DOHH2 (cell line): ENCODE measurements around the gene PROKR2.

ENCODE experiments used
- H3F3A ChIP-seq: fragments of 200-600 bp; sonication (generic), shearing (Covaris generic); 2 replicates; pipeline ENCODE4 v1.6.0; 2016; ENCODE audit warnings: antibody characterized with exemption, mild to moderate bottlenecking; ENCODE audit not compliant: control insufficient read depth, insufficient read depth
- H3K27ac ChIP-seq: fragments of 200-600 bp; sonication (generic); 2 replicates; pipeline ENCODE4 v1.5.1; 2014; ENCODE audit warnings: low read depth, mild to moderate bottlenecking, low read length, moderate library complexity
- H3K27me3 ChIP-seq: fragments of 200-600 bp; sonication (generic); 2 replicates; pipeline ENCODE4 v1.6.1; 2014; ENCODE audit warnings: mild to moderate bottlenecking, low read length, mixed read lengths; ENCODE audit not compliant: control insufficient read depth
- H3K36me3 ChIP-seq: fragments of 200-600 bp; sonication (generic); 2 replicates; pipeline ENCODE4 v1.6.1; 2014; ENCODE audit warnings: mild to moderate bottlenecking, low read length, moderate library complexity, mixed read lengths; ENCODE audit not compliant: control insufficient read depth
- H3K4me1 ChIP-seq: fragments of 200-600 bp; sonication (generic); 2 replicates; pipeline ENCODE4 v1.6.1; 2014; ENCODE audit warnings: mild to moderate bottlenecking, low read length, mixed read lengths; ENCODE audit not compliant: control insufficient read depth
- H3K4me2 ChIP-seq: fragments of 200-600 bp; sonication (generic); 2 replicates; pipeline ENCODE4 v1.6.0; 2014; ENCODE audit warnings: mild to moderate bottlenecking, low read length, moderate library complexity
- H3K4me3 ChIP-seq: fragments of 200-600 bp; sonication (generic); 2 replicates; pipeline ENCODE4 v1.5.1; 2014; ENCODE audit warnings: mild to moderate bottlenecking, low read length, mixed read lengths
- H3K79me2 ChIP-seq: fragments of 200-600 bp; sonication (generic); 2 replicates; pipeline ENCODE4 v1.6.1; 2014; ENCODE audit warnings: mild to moderate bottlenecking, low read length, mixed read lengths; ENCODE audit not compliant: control insufficient read depth
- H3K9me2 ChIP-seq: fragments of 200-600 bp; sonication (generic); replicated peaks from 2 replicates; pipeline ENCODE4 v1.6.1; 2014; ENCODE audit warnings: mild to moderate bottlenecking, low read length, mixed read lengths; ENCODE audit not compliant: control insufficient read depth
- H3K9me3 ChIP-seq: fragments of 200-600 bp; sonication (generic); 2 replicates; pipeline ENCODE4 v1.6.1; 2014; ENCODE audit warnings: antibody characterized with exemption, low read length, mixed read lengths; ENCODE audit not compliant: control insufficient read depth, insufficient read depth
- H4K20me1 ChIP-seq: fragments of 200-600 bp; sonication (generic); 2 replicates; pipeline ENCODE4 v1.6.0; 2014; ENCODE audit warnings: low read depth, mild to moderate bottlenecking, antibody characterized with exemption, low read length, moderate library complexity; ENCODE audit not compliant: control insufficient read depth, insufficient read depth
- CTCF ChIP-seq: fragments of 200-600 bp; sonication (generic); IDR thresholded peaks from one replicate; pipeline ENCODE4 v1.5.1; 2014; ENCODE audit warnings: antibody characterized with exemption, mild to moderate bottlenecking, low read depth, low read length; ENCODE audit not compliant: poor library complexity, severe bottlenecking
- EZH2phosphoT487 ChIP-seq: fragments of 200-600 bp; sonication (generic); IDR thresholded peaks from 2 replicates; pipeline ENCODE4 v1.6.1; 2017; ENCODE audit warnings: borderline replicate concordance, mild to moderate bottlenecking, antibody characterized with exemption, low read length, moderate library complexity, mixed read lengths

Gene PROKR2

GRCh38 chr20:5349448-5349847 is 32.7 kb upstream of the PROKR2 start:
- Histone ChIP-seq H3F3A (no peaks in the 10 kb centered on the region), H3K79me2 (no peaks in the 10 kb centered on the region), H3K9me2 (no peaks in the 10 kb centered on the region), H3K36me3 (no peaks in the 10 kb centered on the region), H3K27ac (no peak overlapping the region), H4K20me1 (no peaks in the 10 kb centered on the region), H3K4me2 (no peak overlapping the region), H3K4me1 (no peaks in the 10 kb centered on the region), H3K9me3 (no peaks in the 10 kb centered on the region), H3K27me3 (no peaks in the 10 kb centered on the region; the same call in 1 of the 2 replicates), H3K4me3 (no peak overlapping the region)
- TF ChIP-seq CTCF (no peak), EZH2phosphoT487 (no peak)

GRCh38 chr20:5342021-5342420 is 25.3 kb upstream of the PROKR2 start:
- no peaks in the 10 kb centered on the region for H3K36me3 ChIP-seq
- H3K79me2 ChIP-seq = no peaks in the 10 kb centered on the region
- TF ChIP-seq EZH2phosphoT487 (no peak), CTCF (no peak)
- H3K27ac ChIP-seq = no peak overlapping the region
- no peaks in the 10 kb centered on the region for H3K9me2 ChIP-seq
- H3F3A ChIP-seq = no peaks in the 10 kb centered on the region
- no peaks in the 10 kb centered on the region for H3K4me1 ChIP-seq
- H3K4me2 ChIP-seq = no peak overlapping the region
- no peaks in the 10 kb centered on the region for H4K20me1 ChIP-seq
- H3K4me3 ChIP-seq = no peak overlapping the region
- H3K9me3 ChIP-seq = no peaks in the 10 kb centered on the region
- H3K27me3 ChIP-seq = no peaks in the 10 kb centered on the region; the same call in 1 of the 2 replicates

GRCh38 chr20:5331340-5331739 is 14.6 kb upstream of the PROKR2 start:
- Histone ChIP-seq H3K27me3 (0 out of 2 replicates have a peak, but pooled peaks cover 3% of the 10 kb centered on the region), H3K79me2 (no peaks in the 10 kb centered on the region)
- TF ChIP-seq EZH2phosphoT487 = no peak
- no peak for TF ChIP-seq CTCF

DNA sequence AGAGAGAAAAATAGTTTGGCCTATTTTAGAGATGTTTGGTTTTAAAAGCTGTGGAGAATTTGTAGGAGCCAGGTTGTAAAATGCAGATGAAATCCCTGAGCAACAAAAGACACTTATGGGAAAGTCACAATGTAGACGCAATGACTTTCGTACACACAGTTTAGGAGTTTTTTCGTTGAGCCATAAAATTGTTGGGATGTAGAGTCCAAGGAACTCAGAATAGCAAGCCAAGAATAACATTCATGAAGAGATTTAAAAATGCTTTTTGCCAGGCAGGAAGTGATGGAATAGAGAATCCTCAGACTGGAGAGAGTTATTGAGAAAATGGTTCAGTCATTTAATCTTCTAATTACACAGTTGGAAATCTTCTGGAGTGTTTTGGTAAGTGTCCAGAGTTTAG is 11.5 kb upstream of the PROKR2 start:
- H3K36me3 ChIP-seq = no peaks in the 10 kb centered on the region
- no peaks in the 10 kb centered on the region for H3K9me2 ChIP-seq
- no peaks in the 10 kb centered on the region for H3K4me1 ChIP-seq
- H3K79me2 ChIP-seq = no peaks in the 10 kb centered on the region
- no peaks in the 10 kb centered on the region for H4K20me1 ChIP-seq
- H3K9me3 ChIP-seq = no peaks in the 10 kb centered on the region
- no peak overlapping the region for H3K27ac ChIP-seq
- no peak overlapping the region for H3K4me3 ChIP-seq
- no peak for TF ChIP-seq CTCF
- TF ChIP-seq EZH2phosphoT487 = no peak
- 0 out of 2 replicates have a peak, but pooled peaks cover 3% of the 10 kb centered on the region for H3K27me3 ChIP-seq
- no peaks in the 10 kb centered on the region for H3F3A ChIP-seq
- no peak overlapping the region for H3K4me2 ChIP-seq

More at GRCh38 chr20:5331340-5331739, 14.6 kb upstream of the PROKR2 start:
- no peaks in the 10 kb centered on the region for H3K9me2 ChIP-seq
- H3F3A ChIP-seq = no peaks in the 10 kb centered on the region
- no peak overlapping the region for H3K4me2 ChIP-seq
- no peak overlapping the region for H3K27ac ChIP-seq
- H3K36me3 ChIP-seq = no peaks in the 10 kb centered on the region
- no peaks in the 10 kb centered on the region for H4K20me1 ChIP-seq
- H3K9me3 ChIP-seq = no peaks in the 10 kb centered on the region
- no peaks in the 10 kb centered on the region for H3K4me1 ChIP-seq
- H3K4me3 ChIP-seq = no peak overlapping the region
